ENCODE data around the gene RIMBP2. TPM values are rescaled to one million over a fixed set of nuclear protein-coding genes. Genes with fewer than 3 reads are reported as not detected.

Gene RIMBP2
- total RNA-seq, 1 donor from 2014 or later = not detected

GRCh38 chr12:130501821-130502220 is 214.3 kb downstream of the RIMBP2 start:
- H3K4me1 Mint-ChIP-seq = no peaks in the 10 kb centered on the region
- no peak for DNase-seq

GRCh38 chr12:130500835-130501330 is 215.2 kb downstream of the RIMBP2 start:
- Mint-ChIP-seq H3K4me1 (no peaks in the 10 kb centered on the region), H3K9me3 (peaks cover 5% of the 10 kb centered on the region), H3K36me3 (ENCODE audit: low read depth) (no peaks in the 10 kb centered on the region), H3K4me3 (no peak overlapping the region), H3K27ac (no peak overlapping the region), H3K27me3 (no peaks in the 10 kb centered on the region)
- intact Hi-C loops (cut with micrococcal nuclease) = no loop called here
- DNase-seq = no peak

More at GRCh38 chr12:130501821-130502220, 214.3 kb downstream of the RIMBP2 start:
- Mint-ChIP-seq H3K4me3 (no peak overlapping the region), H3K9me3 (peaks cover 5% of the 10 kb centered on the region), H3K27ac (no peak overlapping the region), H3K36me3 (ENCODE audit: low read depth) (no peaks in the 10 kb centered on the region), H3K27me3 (no peaks in the 10 kb centered on the region)
- intact Hi-C loops (cut with micrococcal nuclease) = no loop called here

- Mint-ChIP-seq H3K27ac (no peak overlapping the region), H3K27me3 (no peaks in the 10 kb centered on the region), H3K9me3 (peaks cover 5% of the 10 kb centered on the region), H3K4me3 (no peak overlapping the region), H3K4me1 (no peaks in the 10 kb centered on the region), H3K36me3 (ENCODE audit: low read depth) (no peaks in the 10 kb centered on the region)
- no peak for DNase-seq
- intact Hi-C loops (cut with micrococcal nuclease) = no loop called here
These were observed 216.6 kb downstream of the RIMBP2 start for GRCh38 chr12:130499474-130499873.

- no peaks in the 10 kb centered on the region for H3K4me1 Mint-ChIP-seq
- DNase-seq = no peak
- no peak overlapping the region for H3K4me3 Mint-ChIP-seq
- no peaks in the 10 kb centered on the region for H3K36me3 Mint-ChIP-seq (ENCODE audit: low read depth)
- H3K27ac Mint-ChIP-seq = no peak overlapping the region
- H3K27me3 Mint-ChIP-seq = no peaks in the 10 kb centered on the region
- H3K9me3 Mint-ChIP-seq = peaks cover 5% of the 10 kb centered on the region
- intact Hi-C loops (cut with micrococcal nuclease) = no loop called here
These were observed 217.3 kb downstream of the RIMBP2 start for GRCh38 chr12:130498589-130499385.

- H3K4me1 Mint-ChIP-seq = no peaks in the 10 kb centered on the region
- no peak for DNase-seq
- no peak overlapping the region for H3K27ac Mint-ChIP-seq
- no peaks in the 10 kb centered on the region for H3K36me3 Mint-ChIP-seq (ENCODE audit: low read depth)
- no peak overlapping the region for H3K4me3 Mint-ChIP-seq
- peaks cover 5% of the 10 kb centered on the region for H3K9me3 Mint-ChIP-seq
- intact Hi-C loops (cut with micrococcal nuclease) = no loop called here
- no peaks in the 10 kb centered on the region for H3K27me3 Mint-ChIP-seq
These were observed 218.1 kb downstream of the RIMBP2 start for GRCh38 chr12:130497991-130498390.

- intact Hi-C loops (cut with micrococcal nuclease) = no loop called here
- peaks cover 5% of the 10 kb centered on the region for H3K9me3 Mint-ChIP-seq
- H3K4me1 Mint-ChIP-seq = no peaks in the 10 kb centered on the region
- no peak for DNase-seq
- H3K27ac Mint-ChIP-seq = no peak overlapping the region
- H3K27me3 Mint-ChIP-seq = no peaks in the 10 kb centered on the region
- H3K36me3 Mint-ChIP-seq (ENCODE audit: low read depth) = no peaks in the 10 kb centered on the region
- no peak overlapping the region for H3K4me3 Mint-ChIP-seq
These were observed 218.8 kb downstream of the RIMBP2 start for GRCh38 chr12:130497321-130497720.

GRCh38 chr12:130496516-130497120 is 219.5 kb downstream of the RIMBP2 start:
- intact Hi-C loops (cut with micrococcal nuclease) = no loop called here
- H3K4me1 Mint-ChIP-seq = no peaks in the 10 kb centered on the region

GRCh38 chr12:130495156-130495555 is 220.9 kb downstream of the RIMBP2 start:
- DNase-seq = no peak
- no peaks in the 10 kb centered on the region for H3K27me3 Mint-ChIP-seq
- no peaks in the 10 kb centered on the region for H3K4me1 Mint-ChIP-seq
- H3K36me3 Mint-ChIP-seq (ENCODE audit: low read depth) = no peaks in the 10 kb centered on the region
- intact Hi-C loops (cut with micrococcal nuclease) = no loop called here
- peaks cover 5% of the 10 kb centered on the region for H3K9me3 Mint-ChIP-seq
- H3K27ac Mint-ChIP-seq = no peak overlapping the region
- no peak overlapping the region for H3K4me3 Mint-ChIP-seq

More at GRCh38 chr12:130496516-130497120, 219.5 kb downstream of the RIMBP2 start:
- Mint-ChIP-seq H3K4me3 (no peak overlapping the region), H3K27me3 (no peaks in the 10 kb centered on the region), H3K36me3 (ENCODE audit: low read depth) (no peaks in the 10 kb centered on the region), H3K9me3 (peaks cover 5% of the 10 kb centered on the region), H3K27ac (no peak overlapping the region)
- DNase-seq = no peak

GRCh38 chr12:130494736-130495135 is 221.4 kb downstream of the RIMBP2 start:
- H3K36me3 Mint-ChIP-seq (ENCODE audit: low read depth) = no peaks in the 10 kb centered on the region
- H3K4me1 Mint-ChIP-seq = no peaks in the 10 kb centered on the region
- peaks cover 4% of the 10 kb centered on the region for H3K9me3 Mint-ChIP-seq
- no peaks in the 10 kb centered on the region for H3K27me3 Mint-ChIP-seq
- DNase-seq = no peak
- H3K4me3 Mint-ChIP-seq = no peak overlapping the region
- no peak overlapping the region for H3K27ac Mint-ChIP-seq
- intact Hi-C loops (cut with micrococcal nuclease) = no loop called here

- no peak overlapping the region for H3K27ac Mint-ChIP-seq
- DNase-seq = no peak
- intact Hi-C loops (cut with micrococcal nuclease) = no loop called here
These were observed 222.1 kb downstream of the RIMBP2 start for GRCh38 chr12:130493951-130494350.

GRCh38 chr12:130491421-130492357 is 224.4 kb downstream of the RIMBP2 start:
- Mint-ChIP-seq H3K9me3 (no peaks in the 10 kb centered on the region), H3K36me3 (ENCODE audit: low read depth) (no peaks in the 10 kb centered on the region), H3K27ac (no peak overlapping the region), H3K4me1 (no peaks in the 10 kb centered on the region), H3K4me3 (no peak overlapping the region), H3K27me3 (no peaks in the 10 kb centered on the region)
- intact Hi-C loops (cut with micrococcal nuclease) = no loop called here
- DNase-seq = no peak

More at GRCh38 chr12:130493951-130494350, 222.1 kb downstream of the RIMBP2 start:
- Mint-ChIP-seq H3K27me3 (no peaks in the 10 kb centered on the region), H3K4me3 (no peak overlapping the region), H3K4me1 (no peaks in the 10 kb centered on the region), H3K36me3 (ENCODE audit: low read depth) (no peaks in the 10 kb centered on the region), H3K9me3 (no peaks in the 10 kb centered on the region)

- H3K4me3 Mint-ChIP-seq = no peak overlapping the region
- H3K27ac Mint-ChIP-seq = no peak overlapping the region
- H3K4me1 Mint-ChIP-seq = no peaks in the 10 kb centered on the region
- no peak for DNase-seq
- H3K9me3 Mint-ChIP-seq = no peaks in the 10 kb centered on the region
- H3K27me3 Mint-ChIP-seq = no peaks in the 10 kb centered on the region
- no peaks in the 10 kb centered on the region for H3K36me3 Mint-ChIP-seq (ENCODE audit: low read depth)
- intact Hi-C loops (cut with micrococcal nuclease) = no loop called here
These were observed 225.4 kb downstream of the RIMBP2 start for GRCh38 chr12:130490674-130491073.

- Mint-ChIP-seq H3K4me1 (no peaks in the 10 kb centered on the region), H3K36me3 (ENCODE audit: low read depth) (no peaks in the 10 kb centered on the region), H3K27ac (no peak overlapping the region), H3K4me3 (no peak overlapping the region), H3K9me3 (no peaks in the 10 kb centered on the region), H3K27me3 (no peaks in the 10 kb centered on the region)
- intact Hi-C loops (cut with micrococcal nuclease) = no loop called here
- DNase-seq = no peak
These were observed 226.8 kb downstream of the RIMBP2 start for GRCh38 chr12:130489293-130489692.

- Mint-ChIP-seq H3K9me3 (no peaks in the 10 kb centered on the region), H3K36me3 (ENCODE audit: low read depth) (no peaks in the 10 kb centered on the region), H3K4me3 (no peak overlapping the region), H3K27me3 (no peaks in the 10 kb centered on the region), H3K27ac (no peak overlapping the region), H3K4me1 (no peaks in the 10 kb centered on the region)
- DNase-seq = no peak
- intact Hi-C loops (cut with micrococcal nuclease) = no loop called here
These were observed 227.8 kb downstream of the RIMBP2 start for GRCh38 chr12:130488358-130488710.
